Brain microvascular endothelial cell (primary cell): ENCODE measurements around the gene AIF1L.

ENCODE experiments used
- DNase-seq: peaks from one replicate; pipeline ENCODE4 v3.0.0-alpha.2; 2020
- H3K27ac ChIP-seq: fragments of 250-450 bp; sonication (Bioruptor Pico); 2 replicates; pipeline ENCODE4 v1.5.1; 2020; ENCODE audit warnings: mild to moderate bottlenecking, moderate library complexity
- H3K27me3 ChIP-seq: fragments of 250-450 bp; sonication (Bioruptor Pico); replicated peaks from 2 replicates; pipeline ENCODE4 v1.5.1; 2020; ENCODE audit warnings: mild to moderate bottlenecking
- H3K36me3 ChIP-seq: fragments of 250-450 bp; sonication (Bioruptor Pico); replicated peaks from 2 replicates; pipeline ENCODE4 v1.5.1; 2020; ENCODE audit warnings: mild to moderate bottlenecking
- H3K4me3 ChIP-seq: 2 replicates; pipeline ENCODE4 v1.5.1; 2011; ENCODE audit warnings: low read depth, mild to moderate bottlenecking, control low read depth, low read length, moderate library complexity
- in situ Hi-C: cut with HindIII; loops from 2 replicates; pipeline ENCODE4 v1.10.0; 2017; ENCODE audit warnings: low sequenced_read_pairs, low pct_ligation_motif_present
- TF ChIP-seq, protein P1 (sequence below): IDR thresholded peaks from 2 replicates; pipeline ENCODE4 v1.5.1; 2011; ENCODE audit warnings: low read depth, mild to moderate bottlenecking, moderate library complexity, low read length, control low read depth, inconsistent platforms; ENCODE audit errors: missing control alignments

The AIF1L gene

DNA sequence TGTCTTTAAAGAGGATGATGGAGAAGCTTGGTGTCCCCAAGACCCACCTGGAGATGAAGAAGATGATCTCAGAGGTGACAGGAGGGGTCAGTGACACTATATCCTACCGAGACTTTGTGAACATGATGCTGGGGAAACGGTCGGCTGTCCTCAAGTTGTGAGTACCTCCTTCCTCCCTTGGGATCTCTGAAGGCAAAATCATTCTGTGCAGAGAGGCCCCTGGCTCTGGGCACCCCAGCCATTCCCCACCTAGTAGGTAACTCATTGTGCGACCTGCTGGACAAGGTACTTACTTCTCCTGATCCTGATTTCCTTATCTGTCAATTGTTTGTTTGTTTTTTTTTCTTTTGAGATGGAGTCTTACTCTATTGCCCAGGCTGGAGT, 21.4 kb downstream of the AIF1L start:
- no peak for DNase-seq
- Histone ChIP-seq H3K36me3 (no peaks in the 10 kb centered on the region), H3K4me3 (no peak overlapping the region), H3K27ac (no peak overlapping the region), H3K27me3 (peaks cover 18% of the 10 kb centered on the region)
- in situ Hi-C loops, result no loop called here
- TF ChIP-seq, protein P1, sequence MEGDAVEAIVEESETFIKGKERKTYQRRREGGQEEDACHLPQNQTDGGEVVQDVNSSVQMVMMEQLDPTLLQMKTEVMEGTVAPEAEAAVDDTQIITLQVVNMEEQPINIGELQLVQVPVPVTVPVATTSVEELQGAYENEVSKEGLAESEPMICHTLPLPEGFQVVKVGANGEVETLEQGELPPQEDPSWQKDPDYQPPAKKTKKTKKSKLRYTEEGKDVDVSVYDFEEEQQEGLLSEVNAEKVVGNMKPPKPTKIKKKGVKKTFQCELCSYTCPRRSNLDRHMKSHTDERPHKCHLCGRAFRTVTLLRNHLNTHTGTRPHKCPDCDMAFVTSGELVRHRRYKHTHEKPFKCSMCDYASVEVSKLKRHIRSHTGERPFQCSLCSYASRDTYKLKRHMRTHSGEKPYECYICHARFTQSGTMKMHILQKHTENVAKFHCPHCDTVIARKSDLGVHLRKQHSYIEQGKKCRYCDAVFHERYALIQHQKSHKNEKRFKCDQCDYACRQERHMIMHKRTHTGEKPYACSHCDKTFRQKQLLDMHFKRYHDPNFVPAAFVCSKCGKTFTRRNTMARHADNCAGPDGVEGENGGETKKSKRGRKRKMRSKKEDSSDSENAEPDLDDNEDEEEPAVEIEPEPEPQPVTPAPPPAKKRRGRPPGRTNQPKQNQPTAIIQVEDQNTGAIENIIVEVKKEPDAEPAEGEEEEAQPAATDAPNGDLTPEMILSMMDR, result no peak

DNA sequence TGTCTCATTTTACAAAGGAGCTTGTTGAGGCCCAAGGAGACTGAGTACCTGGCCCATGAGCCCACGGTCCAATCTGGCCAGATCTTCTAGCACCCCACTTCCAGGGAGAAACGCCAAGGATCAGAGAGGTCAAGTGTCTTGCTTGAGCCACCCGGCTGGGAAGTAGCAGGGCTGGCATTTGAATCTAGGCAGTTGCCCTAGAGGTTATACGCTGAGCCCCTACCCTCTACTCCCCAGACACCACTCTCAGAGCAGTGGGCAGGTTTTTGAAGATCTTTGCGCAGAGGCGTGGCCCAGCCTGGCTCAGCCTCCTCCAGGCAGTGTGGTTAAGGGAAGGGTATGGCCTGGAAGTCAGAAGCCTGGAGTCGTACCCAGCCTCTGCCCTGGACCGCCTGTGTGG, 23.3 kb downstream of the AIF1L start:
- Histone ChIP-seq H3K27me3 (peaks cover 9% of the 10 kb centered on the region), H3K4me3 (no peak overlapping the region), H3K27ac (no peak overlapping the region), H3K36me3 (no peaks in the 10 kb centered on the region)
- no peak for DNase-seq
- in situ Hi-C loops, result no loop called here
- TF ChIP-seq, protein P1, result no peak

DNA sequence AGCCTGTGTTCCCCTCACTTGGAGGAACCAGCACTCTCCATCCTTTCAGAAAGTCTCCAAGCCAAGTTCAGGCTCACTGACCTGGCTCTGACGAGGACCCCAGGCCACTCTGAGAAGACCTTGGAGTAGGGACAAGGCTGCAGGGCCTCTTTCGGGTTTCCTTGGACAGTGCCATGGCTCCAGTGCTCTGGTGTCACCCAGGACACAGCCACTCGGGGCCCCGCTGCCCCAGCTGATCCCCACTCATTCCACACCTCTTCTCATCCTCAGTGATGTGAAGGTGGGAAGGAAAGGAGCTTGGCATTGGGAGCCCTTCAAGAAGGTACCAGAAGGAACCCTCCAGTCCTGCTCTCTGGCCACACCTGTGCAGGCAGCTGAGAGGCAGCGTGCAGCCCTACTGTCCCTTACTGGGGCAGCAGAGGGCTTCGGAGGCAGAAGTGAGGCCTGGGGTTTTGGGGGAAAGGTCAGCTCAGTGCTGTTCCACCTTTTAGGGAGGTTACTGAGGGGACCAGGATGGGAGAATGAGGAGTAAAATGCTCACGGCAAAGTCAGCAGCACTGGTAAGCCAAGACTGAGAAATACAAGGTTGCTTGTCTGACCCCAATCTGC, 24.4 kb downstream of the AIF1L start:
- no peaks in the 10 kb centered on the region for H3K36me3 ChIP-seq
- TF ChIP-seq, protein P1, result no peak
- in situ Hi-C loops, result no loop called here
- H3K27me3 ChIP-seq, result peaks cover 9% of the 10 kb centered on the region
- H3K4me3 ChIP-seq, result no peak overlapping the region
- H3K27ac ChIP-seq, result peak overlapping the region; percentile 19
- no peak for DNase-seq

DNA sequence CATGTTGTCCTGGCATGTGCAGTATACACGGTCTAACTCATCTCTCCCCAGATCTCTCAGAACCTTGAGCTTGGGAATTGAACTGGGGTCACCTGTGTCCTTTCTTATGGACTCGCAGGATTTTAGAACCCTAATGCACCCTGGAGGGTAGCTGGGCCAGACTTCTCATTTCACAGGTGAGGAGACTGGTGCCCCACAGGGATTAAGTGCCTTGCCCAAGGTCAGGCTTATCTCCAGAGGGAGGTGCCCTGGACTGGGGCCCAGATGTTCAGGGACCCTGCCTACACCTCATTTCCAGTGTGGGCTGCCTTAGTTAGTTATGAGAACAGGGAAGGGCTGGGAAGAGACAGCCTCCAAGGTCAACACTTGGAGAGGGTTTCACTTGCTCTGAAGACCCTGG, 25.0 kb downstream of the AIF1L start:
- DNase-seq, result no peak
- peaks cover 9% of the 10 kb centered on the region for H3K27me3 ChIP-seq
- no peaks in the 10 kb centered on the region for H3K36me3 ChIP-seq
- H3K4me3 ChIP-seq, result no peak overlapping the region
- TF ChIP-seq, protein P1, result no peak
- peak overlapping the region; percentile 20 for H3K27ac ChIP-seq
- in situ Hi-C loops, result no loop called here

DNA sequence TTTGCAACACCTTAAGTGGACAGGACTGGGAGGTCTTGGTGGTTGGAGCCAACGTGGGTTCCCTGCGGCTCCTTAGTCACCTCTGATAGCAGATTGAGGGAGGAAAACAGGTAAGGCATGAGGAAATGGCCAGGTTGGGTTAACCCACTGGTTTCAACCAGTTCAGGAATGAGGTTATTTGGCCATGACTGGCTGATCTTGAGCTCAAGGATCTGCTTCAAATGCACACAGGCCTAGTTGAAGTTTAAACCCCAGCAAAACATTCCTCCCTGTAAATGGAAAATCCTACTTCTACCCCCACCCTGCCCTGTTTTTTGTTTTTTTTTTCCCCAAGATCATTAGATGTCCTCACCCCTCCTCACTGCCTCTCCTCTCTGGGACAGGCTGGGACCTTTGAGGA, 25.8 kb downstream of the AIF1L start:
- no peak for DNase-seq
- in situ Hi-C loops, result no loop called here
- Histone ChIP-seq H3K4me3 (no peak overlapping the region), H3K36me3 (no peaks in the 10 kb centered on the region), H3K27me3 (peaks cover 4% of the 10 kb centered on the region), H3K27ac (no peak overlapping the region)
- TF ChIP-seq, protein P1, result no peak

DNA sequence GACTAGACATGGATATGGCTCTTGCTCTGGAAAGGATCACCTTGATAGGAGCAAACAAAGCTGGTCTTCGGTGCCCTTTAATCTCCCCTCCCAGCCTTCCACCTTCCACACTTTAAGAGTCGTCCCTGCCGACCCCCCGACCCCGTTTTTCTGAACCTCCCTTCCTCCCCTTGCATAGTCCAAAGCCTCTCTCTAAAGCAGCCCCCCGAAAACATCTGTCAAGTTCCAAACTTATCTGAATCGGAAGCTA, 28.6 kb downstream of the AIF1L start:
- Histone ChIP-seq H3K27me3 (no peaks in the 10 kb centered on the region), H3K27ac (peak overlapping the region; percentile 52), H3K4me3 (peak overlapping the region; percentile 99), H3K36me3 (peaks cover 23% of the 10 kb centered on the region)
- DNase-seq, result no peak
- in situ Hi-C loops, result no loop called here
- TF ChIP-seq, protein P1, result no peak
